ENCODE results near the gene GRIK1.

The GRIK1 gene

DNA sequence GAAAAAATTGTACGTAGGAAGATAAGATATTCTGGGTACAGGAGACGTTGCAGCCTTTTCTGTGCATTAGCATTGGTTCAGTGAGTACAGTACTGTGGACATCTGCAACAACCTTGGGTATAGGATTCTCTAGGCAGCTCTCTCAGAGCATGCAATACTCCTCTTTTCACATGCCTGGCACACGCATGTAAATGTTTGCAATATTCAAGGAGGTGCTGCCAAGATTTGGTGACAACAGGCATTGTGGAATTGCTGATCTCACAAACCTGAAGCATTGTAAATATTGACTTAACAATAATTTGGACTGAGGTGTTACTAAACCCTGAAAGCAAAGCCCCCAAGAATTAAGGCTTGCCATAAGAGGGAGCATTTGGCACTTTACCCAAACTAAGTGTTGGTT lies 126.8 kb downstream of the GRIK1 start:
- Histone ChIP-seq H3K4me1 (ENCODE audit: insufficient read depth, low read length, poor library complexity, severe bottlenecking) (no peaks in the 10 kb centered on the region), H3K9me3 (ENCODE audit: insufficient read depth, low read depth, low read length) (no peaks in the 10 kb centered on the region), H3F3A (ENCODE audit: low read depth) (no peaks in the 10 kb centered on the region), H3K79me2 (ENCODE audit: insufficient read depth, low read length) (no peaks in the 10 kb centered on the region), H4K20me1 (ENCODE audit: insufficient read depth, low read length, poor library complexity, severe bottlenecking) (no peaks in the 10 kb centered on the region), H2AFZ (ENCODE audit: low read length) (no peak overlapping the region), H3K4me2 (ENCODE audit: low read depth, low read length, poor library complexity, severe bottlenecking) (no peak overlapping the region), H3K27me3 (ENCODE audit: insufficient read depth, low read length, poor library complexity, severe bottlenecking) (no peaks in the 10 kb centered on the region), H3K9ac (ENCODE audit: low read depth, low read length, poor library complexity, severe bottlenecking) (no peak overlapping the region), H3K36me3 (ENCODE audit: insufficient read depth, low read length) (no peaks in the 10 kb centered on the region), H3K4me3 (ENCODE audit: low read length, poor library complexity, severe bottlenecking) (no peak overlapping the region), H3K9me2 (replicated peaks; ENCODE audit: low read depth, low read length) (no peaks in the 10 kb centered on the region)
- TF ChIP-seq, protein P1, sequence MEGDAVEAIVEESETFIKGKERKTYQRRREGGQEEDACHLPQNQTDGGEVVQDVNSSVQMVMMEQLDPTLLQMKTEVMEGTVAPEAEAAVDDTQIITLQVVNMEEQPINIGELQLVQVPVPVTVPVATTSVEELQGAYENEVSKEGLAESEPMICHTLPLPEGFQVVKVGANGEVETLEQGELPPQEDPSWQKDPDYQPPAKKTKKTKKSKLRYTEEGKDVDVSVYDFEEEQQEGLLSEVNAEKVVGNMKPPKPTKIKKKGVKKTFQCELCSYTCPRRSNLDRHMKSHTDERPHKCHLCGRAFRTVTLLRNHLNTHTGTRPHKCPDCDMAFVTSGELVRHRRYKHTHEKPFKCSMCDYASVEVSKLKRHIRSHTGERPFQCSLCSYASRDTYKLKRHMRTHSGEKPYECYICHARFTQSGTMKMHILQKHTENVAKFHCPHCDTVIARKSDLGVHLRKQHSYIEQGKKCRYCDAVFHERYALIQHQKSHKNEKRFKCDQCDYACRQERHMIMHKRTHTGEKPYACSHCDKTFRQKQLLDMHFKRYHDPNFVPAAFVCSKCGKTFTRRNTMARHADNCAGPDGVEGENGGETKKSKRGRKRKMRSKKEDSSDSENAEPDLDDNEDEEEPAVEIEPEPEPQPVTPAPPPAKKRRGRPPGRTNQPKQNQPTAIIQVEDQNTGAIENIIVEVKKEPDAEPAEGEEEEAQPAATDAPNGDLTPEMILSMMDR (conservative IDR thresholded peaks at IDR 0.05; ENCODE audit: low read length) = no peak
- no peak for TF ChIP-seq EZH2phosphoT487 (IDR thresholded peaks at IDR 0.05; ENCODE audit: borderline replicate concordance)

DNA sequence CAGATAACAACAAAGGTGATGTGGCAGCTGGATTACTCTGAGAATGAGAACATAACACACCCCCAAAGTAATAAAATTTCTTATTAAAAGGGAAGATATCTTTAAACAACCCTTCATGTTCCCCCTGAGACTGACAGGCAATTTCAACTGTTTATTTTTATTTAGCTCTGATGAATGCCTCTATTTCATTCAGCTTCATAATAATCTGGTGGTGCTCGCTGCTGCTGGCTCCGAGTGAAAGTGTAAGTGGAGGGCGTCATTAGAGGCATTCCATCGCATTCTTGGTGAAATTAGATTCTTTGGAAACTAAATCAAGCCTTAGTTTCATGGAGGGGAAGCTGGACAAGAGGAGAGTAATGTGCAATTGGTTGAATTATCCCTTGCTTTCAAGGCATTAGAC lies 128.9 kb downstream of the GRIK1 start:
- Histone ChIP-seq H3K9me2 (replicated peaks; ENCODE audit: low read depth, low read length) (no peaks in the 10 kb centered on the region), H3F3A (ENCODE audit: low read depth) (no peaks in the 10 kb centered on the region), H2AFZ (ENCODE audit: low read length) (no peak overlapping the region), H3K36me3 (ENCODE audit: insufficient read depth, low read length) (no peaks in the 10 kb centered on the region), H4K20me1 (ENCODE audit: insufficient read depth, low read length, poor library complexity, severe bottlenecking) (no peaks in the 10 kb centered on the region), H3K9ac (ENCODE audit: low read depth, low read length, poor library complexity, severe bottlenecking) (no peak overlapping the region), H3K4me2 (ENCODE audit: low read depth, low read length, poor library complexity, severe bottlenecking) (no peak overlapping the region), H3K79me2 (ENCODE audit: insufficient read depth, low read length) (no peaks in the 10 kb centered on the region), H3K27me3 (ENCODE audit: insufficient read depth, low read length, poor library complexity, severe bottlenecking) (no peaks in the 10 kb centered on the region), H3K4me3 (ENCODE audit: low read length, poor library complexity, severe bottlenecking) (no peak overlapping the region), H3K4me1 (ENCODE audit: insufficient read depth, low read length, poor library complexity, severe bottlenecking) (no peaks in the 10 kb centered on the region), H3K9me3 (ENCODE audit: insufficient read depth, low read depth, low read length) (no peaks in the 10 kb centered on the region)
- no peak for TF ChIP-seq EZH2phosphoT487 (IDR thresholded peaks at IDR 0.05; ENCODE audit: borderline replicate concordance)
- TF ChIP-seq, protein P1 (conservative IDR thresholded peaks at IDR 0.05; ENCODE audit: low read length) = no peak

DNA sequence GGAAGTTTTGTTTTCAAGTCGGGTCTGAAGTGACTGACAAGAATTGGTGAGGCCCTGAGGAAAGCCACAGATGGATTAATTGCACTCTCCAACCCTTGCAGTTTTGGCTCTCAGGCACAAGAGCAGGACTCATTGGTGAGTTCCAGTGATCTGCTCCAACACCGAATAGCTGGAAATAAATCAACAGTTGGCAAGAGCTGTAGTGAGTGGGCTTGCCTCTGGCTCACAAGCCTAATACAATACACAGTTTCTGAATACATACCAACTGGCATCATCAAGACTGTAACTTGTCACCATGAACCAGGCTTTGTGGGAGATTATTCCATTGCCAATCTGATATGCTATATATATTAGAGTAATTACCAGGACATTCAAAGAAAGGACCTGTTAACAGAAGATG lies 131.6 kb downstream of the GRIK1 start:
- H3K9me2 ChIP-seq (replicated peaks; ENCODE audit: low read depth, low read length) = no peaks in the 10 kb centered on the region
- H3K9ac ChIP-seq (ENCODE audit: low read depth, low read length, poor library complexity, severe bottlenecking) = no peak overlapping the region
- no peaks in the 10 kb centered on the region for H4K20me1 ChIP-seq (ENCODE audit: insufficient read depth, low read length, poor library complexity, severe bottlenecking)
- TF ChIP-seq EZH2phosphoT487 (IDR thresholded peaks at IDR 0.05; ENCODE audit: borderline replicate concordance) = no peak
- TF ChIP-seq, protein P1 (conservative IDR thresholded peaks at IDR 0.05; ENCODE audit: low read length) = no peak
- no peaks in the 10 kb centered on the region for H3F3A ChIP-seq (ENCODE audit: low read depth)
- no peaks in the 10 kb centered on the region for H3K79me2 ChIP-seq (ENCODE audit: insufficient read depth, low read length)
- no peaks in the 10 kb centered on the region for H3K9me3 ChIP-seq (ENCODE audit: insufficient read depth, low read depth, low read length)
- H3K4me2 ChIP-seq (ENCODE audit: low read depth, low read length, poor library complexity, severe bottlenecking) = no peak overlapping the region
- H3K36me3 ChIP-seq (ENCODE audit: insufficient read depth, low read length) = no peaks in the 10 kb centered on the region
- no peaks in the 10 kb centered on the region for H3K27me3 ChIP-seq (ENCODE audit: insufficient read depth, low read length, poor library complexity, severe bottlenecking)
- H3K4me1 ChIP-seq (ENCODE audit: insufficient read depth, low read length, poor library complexity, severe bottlenecking) = no peaks in the 10 kb centered on the region
- no peak overlapping the region for H2AFZ ChIP-seq (ENCODE audit: low read length)
- H3K4me3 ChIP-seq (ENCODE audit: low read length, poor library complexity, severe bottlenecking) = no peak overlapping the region

Measured in Loucy (cell line).